A673 (cell line): ENCODE results near the gene RGP1.

Experiments
- CTCF ChIP-seq: fragments of 300-800, 200-600 bp; sonication (generic); conservative IDR thresholded peaks from 2 replicates; pipeline ENCODE4 v1.5.1; 2017; ENCODE audit warnings: low read depth, mild to moderate bottlenecking, antibody characterized with exemption, low read length, moderate library complexity, mixed read lengths
- EZH2 ChIP-seq: fragments of 200-600 bp; sonication (generic); IDR thresholded peaks from 2 replicates; pipeline ENCODE4 v1.6.1; 2017; ENCODE audit warnings: borderline replicate concordance, low read depth, mild to moderate bottlenecking, mixed read lengths, antibody characterized with exemption, low read length; ENCODE audit not compliant: poor library complexity, severe bottlenecking

GRCh38 chr9:35710818-35711500 lies 38.1 kb upstream of the RGP1 start:
- no peak for TF ChIP-seq CTCF
- TF ChIP-seq EZH2 = no peak
